Nucleus accumbens (tissue), 56 donors: ENCODE measurements around the gene RNF220.

Source experiments
- DNase-seq, 56 donors: peaks; one replicate each; lab custom pipeline; 2025; lab: John Stamatoyannopoulos, UW

Gene RNF220

GRCh38 chr1:44569491-44569890 lies 164.4 kb downstream of the RNF220 start:
- DNase-seq = peak in 1 of 56 donors; percentile 42

GRCh38 chr1:44571712-44572571 lies 166.9 kb downstream of the RNF220 start:
- DNase-seq = peak in 7 of 56 donors; percentile 12 to 34 (median 25)

DNA sequence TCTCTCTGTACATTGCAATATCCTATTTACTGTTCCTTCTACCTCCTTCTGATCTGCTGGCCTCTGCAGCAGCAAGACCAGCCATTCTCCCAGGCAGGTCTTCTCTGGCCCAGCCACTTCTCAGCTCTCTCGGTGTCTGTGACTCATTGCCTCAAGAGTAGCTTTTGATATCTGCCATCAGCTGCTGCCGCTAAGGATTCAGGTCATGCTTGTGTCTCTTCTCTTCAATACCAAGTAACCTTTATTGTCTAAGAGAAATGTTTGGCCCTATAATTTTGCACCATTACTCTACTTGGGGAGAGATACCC lies 167.5 kb downstream of the RNF220 start:
- no peak for DNase-seq

DNA sequence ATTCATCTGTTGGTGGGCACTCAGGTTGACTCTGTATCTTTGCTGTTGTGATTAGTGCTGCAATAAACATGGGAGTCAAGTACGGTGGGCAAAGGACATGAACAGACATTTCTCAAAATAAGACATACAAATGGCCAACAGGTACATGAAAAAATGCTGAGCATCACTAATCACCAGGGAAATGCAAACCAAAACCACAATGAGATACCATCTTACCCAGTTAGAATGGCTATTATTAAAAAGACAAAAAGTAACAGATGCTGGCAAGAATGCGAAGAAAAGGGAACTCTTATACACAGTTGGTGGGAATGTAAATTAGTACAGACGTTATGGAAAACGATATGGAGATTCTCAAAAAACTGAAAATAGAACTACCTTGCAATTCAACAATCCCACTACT lies 170.3 kb downstream of the RNF220 start:
- DNase-seq = no peak

DNA sequence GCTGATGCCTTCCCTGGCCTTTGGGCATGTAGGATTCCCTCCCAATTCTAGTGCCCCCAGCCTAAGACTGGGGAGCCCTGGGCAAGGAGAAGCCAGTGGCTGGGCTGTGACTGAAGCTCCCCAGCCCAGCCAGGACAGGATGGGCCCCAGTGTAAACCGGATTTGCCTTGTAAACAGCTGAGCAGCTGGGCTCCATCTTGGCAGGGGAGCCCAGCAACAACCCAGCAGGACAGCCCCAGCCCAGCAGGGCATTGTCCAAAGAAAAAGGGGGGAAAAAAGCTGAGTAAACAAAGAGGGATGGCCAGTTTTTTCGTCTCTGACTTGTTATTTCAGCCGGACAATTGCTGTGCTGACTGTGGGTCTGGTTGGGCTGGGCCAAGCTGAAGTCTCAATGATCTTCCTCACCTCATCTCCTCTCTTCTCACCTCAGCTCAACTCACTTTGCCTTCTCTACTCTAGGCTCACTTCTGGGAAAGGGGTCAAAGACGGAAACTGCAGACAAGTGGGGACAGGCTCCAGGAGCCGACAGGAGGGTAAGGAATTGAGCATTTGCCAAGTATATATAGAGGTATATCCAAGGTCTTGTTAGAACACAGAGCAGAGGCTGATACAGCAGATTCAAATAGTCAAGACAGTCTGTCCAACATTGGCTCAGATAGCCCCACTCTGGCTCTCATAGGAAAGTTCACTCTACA lies 171.5 kb downstream of the RNF220 start:
- peak in 45 of 56 donors; percentile 6 to 79 (median 46) for DNase-seq

- no peak for DNase-seq
Observed at GRCh38 chr1:44581205-44581604, 176.2 kb downstream of the RNF220 start.

DNA sequence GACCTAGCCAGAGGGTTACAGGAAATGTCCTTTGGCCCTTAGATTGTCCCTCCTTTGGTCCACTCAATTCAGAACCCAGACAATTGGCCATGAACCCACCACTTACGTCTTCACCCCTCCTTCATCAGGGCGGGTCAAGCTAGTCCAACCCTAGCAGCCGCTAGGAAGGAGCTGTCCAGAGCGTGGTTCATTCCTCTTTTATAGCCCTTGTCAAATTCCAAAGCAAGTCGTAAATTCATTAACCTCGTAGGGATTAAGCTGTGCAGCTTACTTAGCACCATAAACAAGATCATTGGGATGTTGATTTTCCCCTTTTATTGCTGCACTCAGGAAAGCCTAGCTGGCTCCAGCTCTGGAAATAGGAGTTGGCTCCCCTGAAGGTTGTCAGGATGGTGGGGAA lies 179.1 kb downstream of the RNF220 start:
- no peak for DNase-seq

DNA sequence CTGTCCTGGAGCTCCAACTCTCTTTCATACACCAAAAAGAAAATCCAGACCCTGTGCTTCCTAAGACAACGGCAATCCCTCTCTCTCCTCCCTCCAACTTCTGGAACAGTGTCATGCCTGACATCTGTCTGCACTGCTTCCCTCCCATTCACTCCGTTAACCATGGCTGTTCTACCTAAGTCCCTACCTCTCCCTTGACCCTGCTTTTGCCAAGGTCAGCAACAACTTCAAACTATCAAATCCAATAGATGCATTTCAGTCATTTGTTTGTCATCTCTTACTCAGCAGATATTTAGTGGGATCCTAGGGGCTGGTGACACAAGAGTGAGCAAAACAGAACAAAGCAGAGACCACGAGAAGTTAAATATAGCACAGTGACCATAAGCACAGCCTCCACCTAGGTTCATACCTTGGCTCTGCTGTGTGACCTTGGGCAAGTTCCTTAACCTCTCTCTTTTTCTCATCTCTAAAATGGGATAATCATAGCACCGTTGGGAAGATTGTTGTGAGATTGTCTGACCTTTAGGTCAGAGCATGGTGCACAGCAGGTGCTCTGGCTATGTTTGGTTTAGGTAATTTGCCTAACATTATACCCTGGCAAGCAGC lies 180.4 kb downstream of the RNF220 start:
- no peak for DNase-seq

DNA sequence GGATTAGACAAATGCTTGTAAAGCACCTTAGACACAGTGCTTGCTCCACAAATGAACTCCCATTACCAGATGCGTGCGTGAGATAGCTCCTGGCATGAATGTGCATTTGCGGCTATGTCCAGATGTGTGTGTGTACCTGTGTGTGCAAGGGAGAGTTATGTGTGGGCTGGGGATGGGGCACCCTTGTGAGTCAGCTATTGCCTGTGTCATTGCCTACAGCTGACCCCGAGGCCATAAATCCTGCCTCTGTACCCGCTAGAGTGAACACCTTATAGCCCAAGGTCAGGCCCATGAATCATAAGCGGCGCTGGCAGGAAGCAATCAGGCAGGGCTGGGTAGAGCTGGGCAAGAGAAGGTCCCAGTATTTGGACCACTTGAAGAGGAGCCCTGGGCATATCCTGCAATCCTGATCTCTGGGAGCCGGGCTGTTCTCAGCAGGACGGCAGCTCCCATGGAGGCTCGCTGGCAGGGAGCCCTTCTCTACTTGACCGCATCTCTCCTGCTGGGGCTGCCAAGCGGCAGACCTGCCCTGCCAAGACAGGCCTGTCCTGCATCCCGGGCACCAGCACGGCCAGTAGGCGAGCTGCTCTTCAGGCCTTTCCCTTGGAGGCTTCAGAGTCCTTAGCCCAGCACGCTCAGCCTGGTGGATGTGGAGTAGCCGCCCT lies 182.9 kb downstream of the RNF220 start:
- peak in 37 of 56 donors; percentile 14 to 76 (median 36) for DNase-seq

- DNase-seq = no peak
Observed at GRCh38 chr1:44588551-44589210, 183.6 kb downstream of the RNF220 start.

- peak in 5 of 56 donors; percentile 7 to 29 (median 20) for DNase-seq
Observed at GRCh38 chr1:44590475-44590874, 185.4 kb downstream of the RNF220 start.

GRCh38 chr1:44591381-44591780 lies 186.3 kb downstream of the RNF220 start:
- no peak for DNase-seq

DNA sequence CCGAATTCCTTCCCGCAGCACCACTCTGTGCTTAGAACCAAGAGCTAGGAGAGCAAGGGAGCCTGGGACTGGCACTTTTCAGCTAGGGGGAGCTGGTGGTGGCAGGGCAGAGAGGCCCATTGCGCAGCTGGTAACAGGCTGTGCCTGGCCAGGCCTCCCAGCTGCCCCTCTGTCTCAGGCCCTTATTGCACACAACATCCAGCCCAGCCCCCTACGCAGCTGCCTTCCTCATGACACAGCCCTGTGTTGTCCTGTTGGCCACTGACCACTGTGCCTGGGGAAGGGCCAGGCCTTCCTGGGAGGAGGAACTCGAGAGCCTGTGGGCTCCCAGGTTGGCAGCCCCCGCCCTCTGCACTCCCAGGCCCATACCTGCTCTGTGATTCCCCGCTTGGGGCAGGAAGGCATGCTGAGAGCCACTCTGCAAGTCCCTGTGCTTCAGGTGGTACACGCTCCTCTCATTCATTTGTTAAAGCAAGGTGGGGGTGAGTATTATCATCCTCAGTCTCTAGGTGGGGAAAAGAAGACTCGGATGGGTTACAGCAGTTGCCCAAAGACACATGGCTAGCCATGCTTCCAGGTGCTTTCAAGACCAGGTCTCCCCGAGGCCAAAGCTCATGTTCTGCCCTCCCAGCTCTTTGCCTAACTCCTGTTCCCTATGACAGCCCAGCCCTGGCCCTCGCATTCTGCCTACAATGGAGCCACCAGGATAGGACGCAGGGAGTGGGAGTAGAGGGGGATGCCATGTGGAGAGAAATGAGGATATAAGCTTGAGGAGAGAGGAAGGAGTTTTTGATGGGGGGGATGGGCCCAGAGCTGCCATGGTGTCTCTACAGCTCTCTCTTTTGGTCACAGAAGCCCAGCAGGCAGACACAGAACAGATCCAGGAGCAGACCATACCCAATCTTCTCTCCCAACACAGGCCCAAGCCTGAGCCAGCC lies 187.4 kb downstream of the RNF220 start:
- peak in 55 of 56 donors; percentile 34 to 98 (median 91) for DNase-seq

DNA sequence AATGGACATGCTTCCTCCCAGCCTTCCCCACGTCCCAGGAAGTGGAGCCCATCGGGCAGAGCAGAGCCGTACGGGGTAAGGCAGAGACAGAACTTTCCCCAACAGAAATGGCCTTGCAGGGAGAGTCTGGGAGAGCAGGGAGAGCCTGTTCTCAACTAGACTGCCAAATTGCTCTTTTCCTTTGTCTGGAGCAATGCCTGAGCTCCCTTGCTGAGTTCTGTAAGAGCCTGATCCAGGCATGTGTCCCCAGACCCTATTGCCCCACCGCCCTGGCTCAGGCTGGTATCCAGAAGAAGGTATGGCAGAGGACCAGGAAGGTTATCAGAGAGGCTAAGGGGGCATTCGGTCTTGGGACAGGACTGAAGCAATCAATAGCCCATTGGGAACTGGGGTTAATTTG lies 189.3 kb downstream of the RNF220 start:
- DNase-seq = peak in 8 of 56 donors; percentile 6 to 43 (median 30)

DNA sequence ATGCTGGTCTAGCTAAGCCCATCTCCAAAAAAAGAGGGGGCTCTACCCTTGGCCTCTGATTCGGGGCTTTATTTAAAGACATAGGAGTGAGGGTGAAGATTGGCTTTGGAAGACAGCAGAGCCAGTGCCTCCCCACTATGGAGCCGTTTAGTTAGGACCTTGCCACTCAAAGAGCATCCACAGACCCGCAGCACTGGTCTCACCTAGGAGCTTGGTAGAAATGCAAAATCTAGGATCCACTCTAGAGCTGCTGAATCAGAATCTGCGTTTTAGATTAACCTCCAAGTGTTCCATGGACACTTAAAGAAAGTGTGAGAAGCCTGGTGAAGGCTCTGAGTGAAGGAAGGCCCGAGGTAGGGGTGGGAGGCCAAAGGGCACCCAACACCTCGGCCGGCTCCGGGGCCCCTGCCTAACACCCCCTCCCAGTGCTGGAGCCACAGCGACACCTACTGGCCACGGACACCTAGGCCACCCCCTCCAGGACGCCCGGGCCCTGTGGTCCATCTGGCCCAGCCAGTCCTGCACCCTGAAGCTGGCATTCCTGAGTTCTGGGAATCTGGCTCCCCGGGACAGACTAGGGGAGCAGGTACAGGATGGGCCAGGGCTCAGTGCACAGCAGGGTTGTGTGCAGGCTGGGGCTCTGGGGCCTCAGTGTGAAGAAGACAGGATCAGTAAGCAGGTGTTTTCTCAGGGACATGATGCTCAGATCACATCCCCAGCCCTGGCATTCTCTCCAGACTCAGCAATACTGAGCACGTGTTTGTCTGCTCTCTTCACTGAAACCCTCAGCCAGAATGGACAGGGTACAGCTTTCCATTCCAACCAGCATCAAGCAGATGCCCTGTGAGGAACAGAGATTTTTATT lies 190.0 kb downstream of the RNF220 start:
- DNase-seq = peak in 53 of 56 donors; percentile 23 to 89 (median 72)

- DNase-seq = no peak
Observed at GRCh38 chr1:44596511-44596910, 191.5 kb downstream of the RNF220 start.

DNA sequence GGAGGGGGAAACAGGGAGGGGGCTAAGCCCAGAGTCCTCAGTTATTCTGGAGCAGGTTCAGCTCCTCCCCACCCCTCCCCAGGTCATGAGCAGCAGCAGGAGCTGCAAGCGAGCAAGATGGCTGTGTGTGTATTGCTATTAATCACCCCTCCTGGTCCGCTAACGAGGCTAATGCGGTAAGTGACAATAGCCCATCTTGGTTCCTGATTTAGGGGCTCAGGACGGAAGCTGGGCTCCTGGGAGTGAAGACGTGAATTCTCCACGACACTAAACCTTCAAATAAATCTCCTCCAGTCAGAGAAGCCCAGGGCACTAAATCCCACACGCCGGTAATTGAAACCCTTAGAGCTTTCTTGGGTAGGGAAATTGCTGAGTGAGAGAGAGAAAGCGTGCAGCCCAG lies 193.1 kb downstream of the RNF220 start:
- no peak for DNase-seq
